SU-DHL-6 (cell line): ENCODE measurements around the gene ZNF548.

Experiments
- H2AFZ ChIP-seq: fragments of 200-600 bp; sonication (generic); 2 replicates; pipeline ENCODE4 v1.6.1; 2014; ENCODE audit warnings: low read depth, mild to moderate bottlenecking, moderate library complexity, mixed read lengths, antibody characterized with exemption, low read length; ENCODE audit not compliant: severe bottlenecking
- H3F3A ChIP-seq: fragments of 200-600 bp; shearing (Covaris generic); 2 replicates; pipeline ENCODE4 v1.6.0; 2016; ENCODE audit warnings: antibody characterized with exemption, mild to moderate bottlenecking; ENCODE audit not compliant: insufficient read depth
- H3K27ac ChIP-seq: fragments of 200-600 bp; sonication (generic); 2 replicates; pipeline ENCODE4 v1.5.1; 2016; ENCODE audit warnings: low read depth, mild to moderate bottlenecking, low read length, moderate library complexity, mixed read lengths
- H3K27me3 ChIP-seq: fragments of 200-600 bp; sonication (generic), shearing (Covaris generic); 2 replicates; pipeline ENCODE4 v1.6.0; 2014; ENCODE audit warnings: mild to moderate bottlenecking, low read length
- H3K36me3 ChIP-seq: fragments of 200-600 bp; sonication (generic); 2 replicates; pipeline ENCODE4 v1.6.1; 2014; ENCODE audit warnings: mild to moderate bottlenecking, low read length, mixed read lengths
- H3K4me2 ChIP-seq: fragments of 300-600, 200-600 bp; shearing (Covaris generic), sonication (generic); 2 replicates; pipeline ENCODE4 v1.6.0; 2014; ENCODE audit warnings: low read length, low read depth, mild to moderate bottlenecking; ENCODE audit not compliant: poor library complexity, severe bottlenecking
- H3K4me3 ChIP-seq: fragments of 200-600 bp; sonication (generic); 2 replicates; pipeline ENCODE4 v1.5.1; 2014; ENCODE audit warnings: antibody characterized with exemption, low read length, mild to moderate bottlenecking, mixed read lengths; ENCODE audit not compliant: insufficient read depth, poor library complexity, severe bottlenecking
- H3K79me2 ChIP-seq: fragments of 200-600 bp; sonication (generic); 2 replicates; pipeline ENCODE4 v1.6.1; 2014; ENCODE audit warnings: mild to moderate bottlenecking, low read length, moderate library complexity; ENCODE audit not compliant: insufficient read depth
- H3K9ac ChIP-seq: fragments of 200-600 bp; sonication (generic); 2 replicates; pipeline ENCODE4 v1.7.0; 2014; ENCODE audit warnings: mild to moderate bottlenecking, low read length
- H3K9me2 ChIP-seq: fragments of 200-600 bp; sonication (generic); replicated peaks from 2 replicates; pipeline ENCODE4 v1.6.1; 2014; ENCODE audit warnings: low read length; ENCODE audit not compliant: insufficient read depth
- H3K9me3 ChIP-seq: fragments of 200-600 bp; sonication (generic); 2 replicates; pipeline ENCODE4 v1.6.1; 2014; ENCODE audit warnings: low read length, mixed read lengths; ENCODE audit not compliant: insufficient read depth
- H4K20me1 ChIP-seq: fragments of 200-600 bp; sonication (generic); 2 replicates; pipeline ENCODE4 v1.6.1; 2014; ENCODE audit warnings: low read depth, mild to moderate bottlenecking, antibody characterized with exemption, low read length, moderate library complexity, mixed read lengths
- EZH2phosphoT487 ChIP-seq: fragments of 200-600 bp; sonication (generic), shearing (Covaris generic); conservative IDR thresholded peaks from 2 replicates; pipeline ENCODE4 v1.6.1; 2018; ENCODE audit warnings: mild to moderate bottlenecking, antibody characterized with exemption, low read length, moderate library complexity, mixed read lengths
- TF ChIP-seq, protein P1 (sequence below): fragments of 200-600 bp; sonication (generic); IDR thresholded peaks from one replicate; pipeline ENCODE4 v1.5.1; 2017; ENCODE audit warnings: antibody characterized with exemption, mild to moderate bottlenecking, low read length, moderate library complexity; ENCODE audit not compliant: insufficient read depth, poor library complexity, severe bottlenecking

ZNF548 gene

GRCh38 chr19:57380923-57381322 lies 8.7 kb upstream of the ZNF548 start:
- H3K4me3 ChIP-seq, result no peak overlapping the region
- H4K20me1 ChIP-seq, result no peaks in the 10 kb centered on the region
- no peak overlapping the region for H3K9ac ChIP-seq
- H3K27ac ChIP-seq, result no peak overlapping the region
- peaks cover 17% of the 10 kb centered on the region for H3K36me3 ChIP-seq
- H2AFZ ChIP-seq, result no peak overlapping the region
- H3K4me2 ChIP-seq, result no peak overlapping the region
- no peaks in the 10 kb centered on the region for H3F3A ChIP-seq
- no peaks in the 10 kb centered on the region for H3K79me2 ChIP-seq
- peaks cover 15% of the 10 kb centered on the region; the same call in 1 of the 2 replicates for H3K9me3 ChIP-seq
- no peaks in the 10 kb centered on the region for H3K9me2 ChIP-seq
- TF ChIP-seq, protein P1, sequence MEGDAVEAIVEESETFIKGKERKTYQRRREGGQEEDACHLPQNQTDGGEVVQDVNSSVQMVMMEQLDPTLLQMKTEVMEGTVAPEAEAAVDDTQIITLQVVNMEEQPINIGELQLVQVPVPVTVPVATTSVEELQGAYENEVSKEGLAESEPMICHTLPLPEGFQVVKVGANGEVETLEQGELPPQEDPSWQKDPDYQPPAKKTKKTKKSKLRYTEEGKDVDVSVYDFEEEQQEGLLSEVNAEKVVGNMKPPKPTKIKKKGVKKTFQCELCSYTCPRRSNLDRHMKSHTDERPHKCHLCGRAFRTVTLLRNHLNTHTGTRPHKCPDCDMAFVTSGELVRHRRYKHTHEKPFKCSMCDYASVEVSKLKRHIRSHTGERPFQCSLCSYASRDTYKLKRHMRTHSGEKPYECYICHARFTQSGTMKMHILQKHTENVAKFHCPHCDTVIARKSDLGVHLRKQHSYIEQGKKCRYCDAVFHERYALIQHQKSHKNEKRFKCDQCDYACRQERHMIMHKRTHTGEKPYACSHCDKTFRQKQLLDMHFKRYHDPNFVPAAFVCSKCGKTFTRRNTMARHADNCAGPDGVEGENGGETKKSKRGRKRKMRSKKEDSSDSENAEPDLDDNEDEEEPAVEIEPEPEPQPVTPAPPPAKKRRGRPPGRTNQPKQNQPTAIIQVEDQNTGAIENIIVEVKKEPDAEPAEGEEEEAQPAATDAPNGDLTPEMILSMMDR, result no peak
- no peak for TF ChIP-seq EZH2phosphoT487
- H3K27me3 ChIP-seq, result no peaks in the 10 kb centered on the region

DNA sequence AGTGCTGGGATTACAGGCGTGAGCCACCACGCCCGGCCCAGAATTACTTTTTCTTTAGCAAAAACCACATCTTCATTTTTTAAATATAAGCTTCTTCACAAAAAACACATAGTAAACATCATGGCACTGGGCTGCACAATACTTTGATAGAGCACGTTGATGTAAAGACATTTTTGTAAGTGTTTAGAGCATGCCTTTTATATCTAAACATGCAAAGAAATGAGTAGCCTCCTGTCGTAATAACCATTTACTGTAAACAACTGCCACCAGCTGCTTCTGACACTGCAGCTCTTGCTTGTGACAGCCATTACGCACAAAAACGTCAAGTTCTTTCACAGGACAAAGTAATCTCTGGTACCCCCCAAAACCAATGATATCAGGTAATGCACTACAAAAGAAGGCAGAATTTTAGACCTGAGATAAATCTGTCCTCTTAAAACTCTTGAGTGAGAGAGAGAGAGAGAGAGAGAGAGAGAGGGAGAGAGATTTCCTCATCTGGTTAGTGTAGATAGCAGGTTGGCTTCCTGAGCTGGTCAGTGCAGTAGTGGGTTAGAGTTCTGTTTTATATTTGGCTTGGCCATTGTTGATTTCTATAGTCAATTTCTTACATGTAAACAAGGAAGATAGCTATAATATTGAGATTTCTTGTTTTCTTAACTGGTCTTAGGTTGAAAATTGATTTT lies 6.7 kb upstream of the ZNF548 start:
- Histone ChIP-seq H3K27me3 (no peaks in the 10 kb centered on the region), H3K4me3 (no peak overlapping the region), H3K9me2 (no peaks in the 10 kb centered on the region), H3K9ac (no peak overlapping the region), H3K9me3 (peaks cover 2% of the 10 kb centered on the region; the same call in 1 of the 2 replicates), H3K36me3 (peaks cover 6% of the 10 kb centered on the region), H3K27ac (no peak overlapping the region), H3K79me2 (no peaks in the 10 kb centered on the region), H2AFZ (no peak overlapping the region), H4K20me1 (no peaks in the 10 kb centered on the region), H3K4me2 (no peak overlapping the region), H3F3A (no peaks in the 10 kb centered on the region)
- TF ChIP-seq, protein P1, result no peak
- no peak for TF ChIP-seq EZH2phosphoT487

GRCh38 chr19:57389194-57389729 lies 392 bp upstream of the ZNF548 start:
- H3K27ac ChIP-seq, result peak overlapping the region; percentile 53
- no peaks in the 10 kb centered on the region for H4K20me1 ChIP-seq
- peaks cover 41% of the 10 kb centered on the region for H3K79me2 ChIP-seq
- peak overlapping the region; percentile 78 for H3K9ac ChIP-seq
- H3K9me3 ChIP-seq, result no peaks in the 10 kb centered on the region
- peak overlapping the region; percentile 95 for H2AFZ ChIP-seq
- TF ChIP-seq EZH2phosphoT487, result no peak
- TF ChIP-seq, protein P1, result no peak
- peak overlapping the region; percentile 72 for H3K4me3 ChIP-seq
- no peaks in the 10 kb centered on the region for H3F3A ChIP-seq
- no peaks in the 10 kb centered on the region; the same call in 1 of the 2 replicates for H3K36me3 ChIP-seq
- H3K4me2 ChIP-seq, result peak overlapping the region; percentile 87
- no peaks in the 10 kb centered on the region for H3K9me2 ChIP-seq
- no peaks in the 10 kb centered on the region for H3K27me3 ChIP-seq
